KBM-7 (cell line): ENCODE measurements around the gene PIP4K2A.

Source experiments
- DNase-seq: peaks from one replicate; pipeline ENCODE4 v3.0.0-alpha.2; 2015
- in situ Hi-C: fragments of 300-500 bp; cut with MboI; formaldehyde crosslinking; loops from 2 replicates; pipeline ENCODE4 v1.14.3; 2020; ENCODE audit warnings: low sequenced_read_pairs, low pct_unique_long_range_greater_than_20kb, mixed read lengths

PIP4K2A gene

GRCh38 chr10:22674573-22674930 is 39.8 kb downstream of the PIP4K2A start:
- no peak for DNase-seq
- in situ Hi-C loops, result no loop called here

- no peak for DNase-seq
- in situ Hi-C loops, result no loop called here
These were observed 40.4 kb downstream of the PIP4K2A start for GRCh38 chr10:22673785-22674572.

- DNase-seq, result no peak
- in situ Hi-C loops, result no loop called here
These were observed 41.3 kb downstream of the PIP4K2A start for GRCh38 chr10:22673091-22673392.

GRCh38 chr10:22672319-22673090 is 41.9 kb downstream of the PIP4K2A start:
- no peak for DNase-seq
- in situ Hi-C loops, result no loop called here

GRCh38 chr10:22670788-22671187 is 43.6 kb downstream of the PIP4K2A start:
- no peak for DNase-seq
- in situ Hi-C loops, result no loop called here

GRCh38 chr10:22669163-22669711 is 45.1 kb downstream of the PIP4K2A start:
- DNase-seq, result no peak
- in situ Hi-C loops, result no loop called here

GRCh38 chr10:22667093-22667480 is 47.3 kb downstream of the PIP4K2A start:
- in situ Hi-C loops, result no loop called here
- no peak for DNase-seq

GRCh38 chr10:22666287-22667092 is 47.9 kb downstream of the PIP4K2A start:
- in situ Hi-C loops, result no loop called here
- DNase-seq, result peak; percentile 58

- in situ Hi-C loops, result no loop called here
These were observed 49.0 kb downstream of the PIP4K2A start for GRCh38 chr10:22665329-22665728.

GRCh38 chr10:22662733-22663330 is 51.5 kb downstream of the PIP4K2A start:
- in situ Hi-C loops, result no loop called here
- DNase-seq, result no peak

More at GRCh38 chr10:22665329-22665728, 49.0 kb downstream of the PIP4K2A start:
- no peak for DNase-seq

GRCh38 chr10:22659866-22660265 is 54.5 kb downstream of the PIP4K2A start:
- in situ Hi-C loops, result no loop called here

GRCh38 chr10:22658745-22659410 is 55.5 kb downstream of the PIP4K2A start:
- DNase-seq, result no peak
- in situ Hi-C loops, result no loop called here

More at GRCh38 chr10:22659866-22660265, 54.5 kb downstream of the PIP4K2A start:
- DNase-seq, result no peak

GRCh38 chr10:22657566-22658225 is 56.7 kb downstream of the PIP4K2A start:
- in situ Hi-C loops, result no loop called here
- no peak for DNase-seq

GRCh38 chr10:22657024-22657423 is 57.4 kb downstream of the PIP4K2A start:
- in situ Hi-C loops, result no loop called here
- no peak for DNase-seq

GRCh38 chr10:22656036-22656435 is 58.3 kb downstream of the PIP4K2A start:
- in situ Hi-C loops, result no loop called here
- DNase-seq, result no peak

- in situ Hi-C loops, result no loop called here
- DNase-seq, result no peak
These were observed 58.9 kb downstream of the PIP4K2A start for GRCh38 chr10:22655312-22655981.

- in situ Hi-C loops, result no loop called here
- peak; percentile 41 for DNase-seq
These were observed 61.3 kb downstream of the PIP4K2A start for GRCh38 chr10:22652988-22653481.
